LNCAP (cell line): ENCODE data around the gene UPP1.

Experiments used
- TF ChIP-seq, protein P1 (sequence below): fragments of 450-650 bp; IDR thresholded peaks from 2 replicates; pipeline ENCODE4 v1.5.1; 2017; ENCODE audit warnings: mild to moderate bottlenecking

UPP1 gene

DNA sequence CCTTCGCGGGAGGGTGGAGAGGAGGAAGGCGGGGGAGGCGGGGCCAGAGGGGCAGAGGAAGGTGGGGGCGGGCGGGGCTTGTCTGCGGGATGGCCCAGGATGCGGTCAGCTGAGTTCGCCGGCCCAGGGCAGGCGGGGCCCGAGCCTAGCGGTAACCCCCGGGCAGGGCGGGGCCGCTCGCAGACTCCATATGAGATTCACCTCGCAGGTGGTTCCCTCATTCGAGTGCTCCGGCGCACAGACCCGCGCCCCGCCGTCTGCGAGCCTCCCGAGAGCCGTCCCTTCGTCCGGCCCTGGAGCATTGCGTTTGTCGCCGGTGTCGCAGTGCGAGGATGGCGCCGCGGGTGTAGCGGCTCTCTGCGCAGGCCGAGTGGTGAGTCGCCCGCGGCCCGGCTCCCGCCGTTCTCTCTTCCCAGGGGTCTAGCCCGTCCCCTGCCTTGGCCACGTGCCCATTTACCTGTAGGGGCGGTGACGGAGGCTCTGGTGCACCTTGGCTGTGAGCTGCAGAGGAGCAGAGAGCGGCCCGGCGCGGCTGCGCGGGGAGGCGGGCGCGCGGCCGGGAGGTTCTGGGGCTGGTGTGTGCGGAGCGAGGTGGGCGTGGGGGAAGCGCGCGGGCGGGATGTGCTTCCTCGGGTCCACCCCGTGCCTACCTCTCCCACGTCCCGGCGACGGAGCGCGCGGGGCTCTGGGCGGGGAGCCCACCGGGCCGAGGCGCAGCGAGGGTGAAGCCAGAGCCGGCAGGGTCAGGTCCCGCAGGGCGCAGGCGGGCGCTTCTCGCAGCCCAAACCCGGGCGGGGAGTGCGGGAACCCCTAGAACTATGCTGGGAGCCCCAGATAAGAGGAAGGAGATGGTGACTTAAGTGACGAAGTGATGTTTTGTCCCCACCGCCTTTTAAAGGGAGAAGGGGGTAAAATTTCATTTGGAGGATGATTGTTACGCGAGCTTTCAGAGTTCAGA is at the start of gene UPP1:
UPP1 (plus strand) TSS at position 220 of the 958 bp plus-strand sequence. CDS start 5,519 bp downstream, outside the sequence.
- TF ChIP-seq, protein P1, sequence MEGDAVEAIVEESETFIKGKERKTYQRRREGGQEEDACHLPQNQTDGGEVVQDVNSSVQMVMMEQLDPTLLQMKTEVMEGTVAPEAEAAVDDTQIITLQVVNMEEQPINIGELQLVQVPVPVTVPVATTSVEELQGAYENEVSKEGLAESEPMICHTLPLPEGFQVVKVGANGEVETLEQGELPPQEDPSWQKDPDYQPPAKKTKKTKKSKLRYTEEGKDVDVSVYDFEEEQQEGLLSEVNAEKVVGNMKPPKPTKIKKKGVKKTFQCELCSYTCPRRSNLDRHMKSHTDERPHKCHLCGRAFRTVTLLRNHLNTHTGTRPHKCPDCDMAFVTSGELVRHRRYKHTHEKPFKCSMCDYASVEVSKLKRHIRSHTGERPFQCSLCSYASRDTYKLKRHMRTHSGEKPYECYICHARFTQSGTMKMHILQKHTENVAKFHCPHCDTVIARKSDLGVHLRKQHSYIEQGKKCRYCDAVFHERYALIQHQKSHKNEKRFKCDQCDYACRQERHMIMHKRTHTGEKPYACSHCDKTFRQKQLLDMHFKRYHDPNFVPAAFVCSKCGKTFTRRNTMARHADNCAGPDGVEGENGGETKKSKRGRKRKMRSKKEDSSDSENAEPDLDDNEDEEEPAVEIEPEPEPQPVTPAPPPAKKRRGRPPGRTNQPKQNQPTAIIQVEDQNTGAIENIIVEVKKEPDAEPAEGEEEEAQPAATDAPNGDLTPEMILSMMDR = no peak

GRCh38 chr7:48040944-48041652 is 48.0 kb upstream of the UPP1 start:
- TF ChIP-seq, protein P1 = no peak

DNA sequence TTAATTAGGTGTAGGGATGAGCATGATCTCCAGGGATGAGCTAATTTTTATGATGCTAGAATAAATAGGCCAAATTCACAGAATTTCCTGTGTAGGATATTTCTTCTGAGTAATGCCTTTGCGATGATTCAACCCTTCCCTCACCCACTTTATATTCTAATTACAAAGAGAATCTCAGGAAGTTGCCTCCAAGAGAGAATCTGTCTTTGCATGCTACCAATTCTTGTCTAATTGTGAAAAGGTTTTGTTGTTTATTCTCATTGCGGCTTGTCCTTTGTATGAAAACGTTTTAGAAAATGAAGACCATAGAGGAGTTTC is 47.5 kb upstream of the UPP1 start:
- TF ChIP-seq, protein P1 = no peak

DNA sequence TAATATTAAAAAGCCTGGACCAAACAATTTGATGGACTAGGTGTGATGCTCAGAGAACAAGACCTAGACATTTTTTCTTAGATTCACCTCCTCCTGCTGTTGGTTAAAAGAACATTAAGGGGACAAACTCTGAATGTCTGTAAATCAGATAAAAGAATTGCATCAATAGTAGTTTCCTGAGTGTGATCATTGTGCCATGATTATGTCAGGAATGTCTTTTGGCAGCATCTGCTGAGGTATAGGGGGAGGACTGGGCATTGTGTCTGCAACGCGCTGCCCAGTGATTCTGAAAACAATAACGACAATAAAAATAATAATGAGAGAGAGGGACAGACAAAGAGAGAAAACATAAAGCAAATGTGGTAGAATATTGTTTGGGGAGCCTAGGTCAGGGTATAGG is 46.8 kb upstream of the UPP1 start:
- TF ChIP-seq, protein P1 = no peak

- TF ChIP-seq, protein P1 = no peak
These were observed 46.4 kb upstream of the UPP1 start for GRCh38 chr7:48042636-48043035.

- TF ChIP-seq, protein P1 = no peak
These were observed 43.8 kb upstream of the UPP1 start for GRCh38 chr7:48045195-48045765.

DNA sequence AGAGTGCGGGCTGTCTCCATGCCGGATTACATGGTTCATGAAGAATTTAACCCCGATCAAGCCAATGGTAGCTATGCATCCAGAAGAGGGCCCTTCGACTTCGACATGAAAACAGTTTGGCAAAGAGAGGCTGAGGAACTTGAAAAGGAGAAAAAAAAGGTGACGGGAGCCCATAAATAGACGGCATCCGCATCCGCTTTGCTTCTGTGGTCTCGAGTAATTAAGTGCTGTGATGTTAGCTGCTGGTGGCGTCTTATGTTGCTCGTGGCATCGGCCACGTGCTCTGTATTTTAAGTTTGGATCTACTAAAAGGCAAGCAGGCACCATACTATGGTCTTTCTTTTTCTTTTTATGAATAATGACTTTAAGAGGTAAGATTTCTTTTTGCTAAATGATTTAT is 42.6 kb upstream of the UPP1 start:
- TF ChIP-seq, protein P1 = no peak
